Fibroblast of skin of abdomen (primary cell): ENCODE results near the gene MIS18A.
A peak's percentile ranks its signal among the peaks of the same experiment; 100 is the strongest.
"Not testable (repeated sequence)": the region's sequence is repeated elsewhere in the genome, so short reads cannot be mapped to it uniquely, and the experiment has no call there.

Experiments
- DNase-seq: peaks from one replicate; pipeline ENCODE4 v3.0.0-alpha.2; 2013

MIS18A gene

DNA sequence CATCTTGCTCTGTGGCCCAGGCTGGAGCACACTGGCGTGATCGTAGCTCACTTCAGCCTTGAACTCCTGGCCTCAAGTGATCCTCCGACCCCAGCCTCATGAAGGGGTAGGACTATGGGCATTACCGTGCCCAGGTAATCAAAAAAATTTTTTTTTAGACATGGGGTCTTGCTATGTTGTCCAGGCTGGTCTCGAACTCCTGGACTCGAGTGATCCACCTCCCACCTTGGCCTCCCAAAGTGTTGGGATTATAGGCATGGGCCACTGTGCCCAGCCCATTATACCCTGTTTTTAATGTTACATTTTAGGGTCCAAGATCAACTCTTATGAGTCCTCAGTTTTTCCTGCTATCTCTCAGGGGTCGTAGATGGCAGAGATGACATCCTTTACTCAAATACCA lies 26.1 kb upstream of the MIS18A start:
- no peak for DNase-seq

GRCh38 chr21:32303385-32303784 lies 24.5 kb upstream of the MIS18A start:
- DNase-seq = no peak

DNA sequence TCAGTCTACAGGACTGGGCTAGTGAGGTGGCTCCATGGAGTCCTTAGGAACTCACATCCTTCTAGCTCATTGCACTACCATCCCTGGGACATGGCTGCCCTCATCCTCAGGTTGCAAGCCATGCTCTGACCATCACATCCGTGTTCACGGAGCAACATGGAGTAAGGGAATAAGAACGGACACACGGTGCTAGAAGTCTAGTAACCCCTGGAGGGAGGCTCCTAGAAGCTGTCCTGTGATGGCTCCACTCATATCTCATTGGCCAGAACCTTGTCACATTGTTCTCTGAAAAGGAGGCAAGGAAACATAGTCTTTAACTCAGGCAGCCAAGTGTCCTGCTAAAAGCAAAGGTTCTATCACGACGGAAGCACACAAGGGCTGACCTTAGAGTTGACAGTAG lies 23.7 kb upstream of the MIS18A start:
- no peak for DNase-seq

DNA sequence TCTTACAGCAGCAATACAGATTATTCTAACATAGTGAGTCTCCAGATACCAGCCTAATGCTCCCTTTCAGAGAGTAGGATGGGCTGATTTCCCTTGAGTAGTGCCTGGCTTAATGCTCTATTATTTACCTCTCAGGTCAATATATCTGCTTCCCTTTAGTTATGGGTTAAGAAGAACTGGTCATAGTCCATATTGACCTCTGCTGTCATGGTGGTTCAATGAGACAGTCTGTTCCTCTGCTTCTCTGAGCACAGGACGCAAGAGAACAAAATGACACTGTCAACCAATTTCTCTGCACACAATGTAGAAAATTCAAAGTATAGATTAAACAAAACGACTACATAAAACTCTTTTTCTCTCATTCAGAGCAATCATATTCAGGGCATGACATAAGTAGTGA lies 22.7 kb upstream of the MIS18A start:
- DNase-seq = no peak

- no peak for DNase-seq
Measured at GRCh38 chr21:32300117-32300681, 21.4 kb upstream of the MIS18A start.

DNA sequence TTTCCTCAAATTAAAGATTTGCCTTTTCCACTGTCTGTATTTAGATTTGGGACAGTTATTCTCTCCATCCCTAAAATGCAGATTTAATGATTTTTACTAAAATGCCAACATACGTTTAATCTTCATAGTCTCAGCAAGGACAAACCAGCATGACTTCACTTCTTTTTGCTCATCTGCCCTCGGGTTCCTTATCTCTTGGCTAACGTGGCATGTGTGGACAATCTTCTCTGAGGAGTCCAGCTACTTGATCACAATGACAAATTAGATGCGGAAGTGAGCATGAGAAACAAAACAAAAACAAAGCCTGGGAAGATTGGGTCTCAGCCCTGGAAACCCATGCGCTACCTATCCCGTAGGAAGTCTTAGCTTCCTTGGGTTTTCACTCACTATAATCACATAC lies 20.8 kb upstream of the MIS18A start:
- no peak for DNase-seq

DNA sequence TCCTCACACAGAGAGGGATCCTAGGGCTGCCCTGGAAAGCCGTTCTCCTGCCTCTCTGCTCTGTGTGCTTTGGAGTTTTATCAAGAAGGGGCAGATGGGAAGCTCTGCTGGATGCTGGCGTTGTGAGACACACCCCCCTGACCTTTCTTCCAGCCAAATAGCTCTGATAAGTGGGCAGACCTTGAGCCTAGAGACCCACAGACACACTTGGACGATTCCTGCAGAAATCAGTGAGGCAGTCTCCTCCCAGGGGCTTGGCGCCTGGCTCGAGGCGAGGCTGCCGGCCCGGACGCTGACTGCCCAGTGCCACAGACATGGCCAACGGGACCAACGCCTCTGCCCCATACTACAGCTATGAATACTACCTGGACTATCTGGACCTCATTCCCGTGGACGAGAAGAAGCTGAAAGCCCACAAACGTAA lies 19.8 kb upstream of the MIS18A start, which contains the start of gene MRAP:
Gene MRAP, plus strand, starts transcription at position 198 of the 424 bp plus-strand sequence. Its CDS starts 117 bp downstream, at position 315.
- no peak for DNase-seq

- DNase-seq = no peak
Measured at GRCh38 chr21:32298148-32298559, 19.3 kb upstream of the MIS18A start.

DNA sequence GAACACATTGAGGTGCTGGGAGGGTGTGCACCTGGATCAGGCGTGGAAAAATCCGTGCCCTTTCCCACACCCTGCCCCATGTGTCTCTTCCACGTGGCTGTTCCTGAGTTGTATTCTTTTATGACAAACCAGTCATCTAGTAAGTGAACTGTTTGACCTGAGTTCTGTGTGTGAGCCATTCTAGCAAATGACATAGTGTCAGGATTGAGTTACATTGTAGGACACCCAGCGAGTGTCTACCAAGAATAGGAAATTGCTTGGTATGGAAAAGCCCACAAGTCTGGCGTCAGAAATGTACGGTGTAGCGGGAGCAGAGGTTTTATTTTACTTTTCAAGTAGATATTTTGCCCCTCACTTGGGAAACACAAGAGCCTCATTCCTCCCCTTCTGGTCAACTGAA lies 18.6 kb upstream of the MIS18A start:
- DNase-seq = no peak

DNA sequence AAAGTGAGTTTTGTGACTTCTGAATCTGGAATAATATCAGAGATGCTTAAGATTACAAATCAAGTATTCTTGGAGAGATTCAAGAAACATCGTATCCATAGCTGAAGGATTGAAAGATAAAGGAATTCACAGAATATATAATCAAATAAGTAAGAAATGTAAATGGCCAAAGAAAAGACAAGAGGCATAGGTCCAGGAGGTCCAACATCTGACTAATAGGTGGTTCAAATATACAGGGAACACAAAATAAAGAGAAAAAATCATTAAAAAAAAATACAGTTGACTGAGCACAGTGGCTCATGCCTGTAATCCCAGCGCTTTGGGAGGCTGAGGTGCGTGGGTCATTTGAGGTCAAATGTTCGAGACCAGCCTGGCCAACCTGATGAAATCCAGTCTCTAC lies 6.6 kb upstream of the MIS18A start:
- DNase-seq = no peak

GRCh38 chr21:32282992-32283391 lies 4.1 kb upstream of the MIS18A start:
- DNase-seq = no peak

DNA sequence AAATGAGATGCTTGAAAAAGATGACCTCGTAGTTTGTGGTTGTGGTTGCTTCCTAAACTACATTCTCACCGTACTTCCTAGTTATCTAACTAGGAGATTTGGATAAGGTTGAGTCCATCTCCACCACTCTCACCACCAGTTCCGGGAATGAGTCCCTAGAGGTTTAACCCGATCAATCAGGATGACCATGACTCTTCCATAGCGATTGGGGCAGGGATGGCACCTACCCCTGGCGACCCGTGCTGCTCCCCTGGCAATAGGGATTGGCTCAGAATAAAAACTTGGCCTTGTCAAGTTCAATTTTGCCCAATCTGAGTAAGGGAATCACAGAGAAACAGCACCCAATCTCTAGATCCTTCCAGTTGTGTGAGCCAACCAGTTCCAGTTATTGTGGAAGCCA lies 2.7 kb upstream of the MIS18A start:
- no peak for DNase-seq

DNA sequence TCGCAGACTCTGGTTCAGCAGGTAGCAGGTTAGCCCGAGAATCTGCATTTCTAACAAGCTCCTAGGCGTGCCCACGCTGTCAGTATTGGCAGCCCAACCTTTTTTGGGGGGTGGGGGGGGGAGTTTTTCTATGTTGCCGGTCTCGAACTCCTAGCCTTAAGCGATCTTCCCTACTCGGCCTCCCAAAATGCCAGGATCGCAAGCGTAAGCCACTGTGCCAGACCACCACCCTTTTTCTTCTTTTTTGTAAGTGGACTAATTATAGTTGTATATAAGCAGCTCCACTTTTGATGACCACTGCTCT lies 480 bp upstream of the MIS18A start:
- no peak for DNase-seq

DNA sequence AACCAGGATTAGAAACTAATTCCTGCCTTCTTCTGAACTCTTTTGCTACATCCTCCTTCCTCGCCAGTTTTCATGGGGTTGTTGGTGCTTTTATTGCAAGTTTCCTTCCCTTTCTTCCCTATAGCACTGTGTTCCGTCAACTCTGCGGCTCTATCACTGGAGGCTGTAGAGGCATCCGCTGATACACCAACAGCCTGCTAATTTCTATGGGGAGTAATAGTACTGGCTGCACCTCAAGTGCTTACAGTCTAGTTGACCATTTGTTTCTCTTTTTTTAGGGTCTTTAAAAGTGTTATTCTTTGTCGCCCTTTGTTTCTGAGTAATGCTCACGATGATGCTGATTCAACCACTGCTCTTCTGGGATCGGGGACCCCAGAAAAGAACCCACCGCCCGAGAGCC lies 746 bp downstream of the MIS18A start:
- no peak for DNase-seq

GRCh38 chr21:32276671-32277070 lies 2.2 kb downstream of the MIS18A start:
- no peak for DNase-seq

DNA sequence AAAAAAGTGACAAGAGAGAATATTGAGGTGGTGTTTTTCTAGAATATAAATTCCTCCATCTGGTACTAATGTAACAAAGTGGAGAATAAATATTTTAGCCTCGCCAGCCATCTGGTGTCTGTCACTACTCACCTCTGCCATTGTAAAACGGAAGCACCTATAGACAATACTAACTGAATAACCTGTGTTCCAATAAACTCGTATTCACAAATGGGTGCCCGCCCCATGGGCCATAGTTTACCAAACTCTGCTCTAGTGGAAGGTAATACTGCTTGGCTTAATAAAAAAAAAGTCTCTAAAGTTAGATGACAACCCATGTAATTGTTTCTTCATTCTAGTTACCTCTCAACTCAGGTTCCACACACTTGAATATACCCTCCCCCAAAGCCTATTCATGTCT lies 8.1 kb downstream of the MIS18A start:
- no peak for DNase-seq

GRCh38 chr21:32265321-32265720 lies 13.5 kb downstream of the MIS18A start:
- not testable (repeated sequence) for DNase-seq

GRCh38 chr21:32261929-32262328 lies 16.9 kb downstream of the MIS18A start:
- no peak for DNase-seq

- DNase-seq = no peak
Measured at GRCh38 chr21:32260130-32260529, 18.7 kb downstream of the MIS18A start.

DNA sequence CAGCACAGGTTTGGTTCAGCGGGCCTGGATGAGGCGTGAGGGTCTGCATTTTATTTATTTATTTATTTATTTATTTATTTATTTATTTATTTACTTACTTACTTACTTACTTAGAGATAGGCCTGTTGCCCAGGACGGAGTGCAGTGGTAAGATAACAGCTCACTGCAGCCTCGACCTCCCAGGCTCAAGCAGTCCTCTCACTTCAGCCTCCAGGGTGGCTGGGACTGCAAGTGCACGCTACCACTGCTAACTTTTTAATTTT lies 20.1 kb downstream of the MIS18A start:
- DNase-seq = not testable (repeated sequence)

DNA sequence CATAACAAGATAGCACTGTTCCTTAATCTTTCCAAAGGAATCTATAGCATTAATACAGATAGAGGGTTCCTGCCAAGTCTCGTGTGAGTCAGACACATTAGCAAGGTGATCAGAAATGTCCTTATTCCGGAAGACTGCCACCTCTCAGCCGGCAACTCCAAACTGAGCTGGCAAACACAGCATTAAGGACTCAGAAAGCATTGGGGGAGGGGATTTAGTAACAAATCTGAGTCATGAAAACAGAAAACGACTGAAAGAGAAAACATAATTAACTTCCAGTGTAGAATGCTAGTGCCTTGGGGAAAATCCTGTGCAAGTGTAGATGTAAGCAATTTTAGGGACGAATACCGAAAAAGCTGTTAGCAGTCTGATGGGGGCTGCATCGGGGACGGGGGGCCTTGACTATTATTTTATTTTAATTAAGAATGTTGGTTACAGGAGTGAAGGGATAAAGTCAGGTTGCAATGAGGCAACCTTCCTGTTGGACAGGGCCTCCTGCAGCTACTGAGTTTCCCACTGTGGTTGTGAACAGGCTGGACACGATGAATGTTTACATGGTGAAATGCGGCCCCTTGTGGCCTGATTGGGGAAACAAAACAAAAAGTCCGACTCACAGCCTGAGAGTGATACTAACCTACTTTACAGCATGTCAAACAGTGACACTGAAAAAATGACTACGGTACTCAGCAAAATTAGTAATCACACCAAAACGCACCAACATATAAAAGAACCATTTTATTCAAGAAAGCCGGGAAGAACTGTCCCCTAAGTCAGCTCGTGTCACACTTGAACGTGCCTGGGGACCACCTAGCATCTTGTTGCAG lies 20.7 kb downstream of the MIS18A start:
- DNase-seq = peak; percentile 81

- peak; percentile 88 for DNase-seq
Measured at GRCh38 chr21:32256873-32257620, 21.8 kb downstream of the MIS18A start.

GRCh38 chr21:32256251-32256650 lies 22.6 kb downstream of the MIS18A start:
- DNase-seq = no peak

GRCh38 chr21:32253215-32253641 lies 25.6 kb downstream of the MIS18A start:
- DNase-seq = peak; percentile 81
